IMR-90 (cell line): ENCODE measurements around the gene CCDC17. TPM values are rescaled to one million over a fixed set of nuclear protein-coding genes. Genes with fewer than 3 reads are reported as not detected.

ENCODE experiments used
- ATAC-seq: fragments of 200-7000 bp; cut with Tn5 transposase; 2 replicates; pipeline ENCODE4 v1.9.1; 2020; ENCODE audit warnings: low read depth, mild to moderate bottlenecking, moderate library complexity
- BruUV-seq: library from RNA; stranded (reverse); fragments of 400-500 nt; replicated peaks from 2 replicates; lab custom pipeline; 2021; lab: Mats Ljungman, UMichigan
- CTCF ChIA-PET: fragments of 300-600 bp; formaldehyde crosslinking; extraction: SDS; loops from one replicate; lab custom pipeline; 2021; ENCODE audit warnings: antibody characterized with exemption; lab: Yijun Ruan, JAX
- POLR2A ChIA-PET: fragments of 300-600 bp; sonication (Branson Sonifier 250); formaldehyde crosslinking; loops from one replicate; lab custom pipeline; 2022; ENCODE audit warnings: antibody characterized with exemption; ENCODE audit not compliant: unreplicated experiment; lab: Charles Lee
- DNase-seq: peaks from one replicate; pipeline ENCODE4 v3.0.0; 2013
- H2AFZ ChIP-seq: replicated peaks from 2 replicates; pipeline ENCODE3; 2013; ENCODE audit warnings: low read length, mild to moderate bottlenecking; ENCODE audit not compliant: poor library complexity
- H2AK5ac ChIP-seq: 2 replicates; pipeline ENCODE4 v1.6.1; 2013; ENCODE audit warnings: low read depth, low read length, inconsistent platforms
- H2AK9ac ChIP-seq: replicated peaks from 2 replicates; pipeline ENCODE3; 2013; ENCODE audit warnings: mild to moderate bottlenecking, low read depth, low read length, moderate library complexity; ENCODE audit not compliant: poor library complexity
- H2BK120ac ChIP-seq: 2 replicates; pipeline ENCODE4 v1.6.1; 2013; ENCODE audit warnings: low read depth, low read length, inconsistent platforms
- H2BK15ac ChIP-seq: 3 replicates; pipeline ENCODE4 v1.6.1; 2013; ENCODE audit warnings: low read depth, low read length, inconsistent platforms
- H2BK20ac ChIP-seq: 2 replicates; pipeline ENCODE4 v1.6.1; 2013; ENCODE audit warnings: low read depth, mild to moderate bottlenecking, inconsistent platforms, low read length, moderate library complexity
- H2BK5ac ChIP-seq: 2 replicates; pipeline ENCODE4 v1.6.1; 2013; ENCODE audit warnings: mild to moderate bottlenecking, low read depth, low read length, inconsistent platforms; ENCODE audit not compliant: poor library complexity, severe bottlenecking
- H3K14ac ChIP-seq: replicated peaks from 2 replicates; pipeline ENCODE4 v1.6.1; 2013; ENCODE audit warnings: low read depth, low read length, inconsistent platforms
- H3K18ac ChIP-seq: 2 replicates; pipeline ENCODE4 v1.6.1; 2013; ENCODE audit warnings: low read depth, low read length, control low read depth
- H3K23ac ChIP-seq: 2 replicates; pipeline ENCODE4 v1.6.1; 2013; ENCODE audit warnings: low read depth, low read length, inconsistent platforms
- H3K27ac ChIP-seq: 2 replicates; pipeline ENCODE4 v1.5.1; 2013; ENCODE audit warnings: mild to moderate bottlenecking, control low read depth, low read length; ENCODE audit not compliant: insufficient read depth
- H3K27me3 ChIP-seq: 2 replicates; pipeline ENCODE4 v1.6.1; 2013; ENCODE audit warnings: low read length; ENCODE audit not compliant: control insufficient read depth, insufficient read depth
- H3K36me3 ChIP-seq: 2 replicates; pipeline ENCODE4 v1.6.1; 2013; ENCODE audit warnings: low read length, mixed read lengths; ENCODE audit not compliant: control insufficient read depth, insufficient read depth
- H3K4ac ChIP-seq: 2 replicates; pipeline ENCODE4 v1.6.1; 2013; ENCODE audit warnings: low read depth, low read length, inconsistent platforms
- H3K4me1 ChIP-seq: 2 replicates; pipeline ENCODE4 v1.6.1; 2013; ENCODE audit warnings: low read length, mixed read lengths; ENCODE audit not compliant: control insufficient read depth, insufficient read depth
- H3K4me2 ChIP-seq: 2 replicates; pipeline ENCODE4 v1.6.1; 2013; ENCODE audit warnings: low read depth, mild to moderate bottlenecking, control low read depth, low read length, moderate library complexity
- H3K4me3 ChIP-seq: 2 replicates; pipeline ENCODE4 v1.5.1; 2013; ENCODE audit warnings: low read depth, mild to moderate bottlenecking, control low read depth, low read length, moderate library complexity; ENCODE audit not compliant: insufficient read depth
- H3K56ac ChIP-seq: 2 replicates; pipeline ENCODE4 v1.6.1; 2013; ENCODE audit warnings: low read length, inconsistent platforms; ENCODE audit not compliant: insufficient read depth; ENCODE audit errors: extremely low read depth
- H3K79me1 ChIP-seq, 2 experiments: 2 replicates each; pipeline ENCODE4 v1.6.1; 2013; ENCODE audit warnings: low read length in 2 of 2, inconsistent platforms in 1 of 2, low read depth in 1 of 2
- H3K9ac ChIP-seq: 2 replicates; pipeline ENCODE4 v1.6.1; 2013; ENCODE audit warnings: low read depth, low read length, control low read depth
- H3K9me1 ChIP-seq: 2 replicates; pipeline ENCODE4 v1.6.1; 2013; ENCODE audit warnings: low read length, inconsistent platforms; ENCODE audit not compliant: insufficient read depth
- H3K9me3 ChIP-seq: 2 replicates; pipeline ENCODE4 v1.6.1; 2013; ENCODE audit warnings: low read length; ENCODE audit not compliant: control insufficient read depth, insufficient read depth
- H4K20me1 ChIP-seq: 2 replicates; pipeline ENCODE4 v1.6.1; 2013; ENCODE audit warnings: low read length, inconsistent platforms; ENCODE audit not compliant: insufficient read depth
- H4K5ac ChIP-seq: 2 replicates; pipeline ENCODE4 v1.6.1; 2013; ENCODE audit warnings: mild to moderate bottlenecking, low read depth, low read length, control low read depth
- H4K8ac ChIP-seq, 2 experiments: 2 replicates each; pipeline ENCODE4 v1.6.1; 2013; ENCODE audit warnings: low read depth in 2 of 2, low read length in 2 of 2, control low read depth in 1 of 2, inconsistent platforms in 1 of 2
- H4K91ac ChIP-seq: 2 replicates; pipeline ENCODE4 v1.6.1; 2013; ENCODE audit warnings: low read depth, low read length, inconsistent platforms; ENCODE audit not compliant: insufficient read depth
- BHLHE40 ChIP-seq: fragments of 150-350 bp; IDR thresholded peaks from 2 replicates; pipeline ENCODE4 v1.6.1; 2016; ENCODE audit warnings: mild to moderate bottlenecking, low read depth, low read length
- CHD1 ChIP-seq: IDR thresholded peaks from 2 replicates; pipeline ENCODE4 v1.6.1; 2012; ENCODE audit warnings: low read depth, low read length, improper control_type of control experiment
- FOS ChIP-seq: fragments of 150-350 bp; IDR thresholded peaks from 2 replicates; pipeline ENCODE4 v1.6.1; 2016; ENCODE audit warnings: low read depth, low read length
- MXI1 ChIP-seq: IDR thresholded peaks from 2 replicates; pipeline ENCODE4 v1.6.1; 2012; ENCODE audit warnings: low read depth, mild to moderate bottlenecking, low read length, moderate library complexity, borderline replicate concordance
- POLR2A ChIP-seq: IDR thresholded peaks from 2 replicates; pipeline ENCODE4 v1.6.1; 2012; ENCODE audit warnings: mild to moderate bottlenecking, low read depth, low read length
- WGBS, 2 experiments: methylation state at CpG; one replicate each; pipeline versions ENCODE4 v1.1.5 to v1.1.7; 2013; ENCODE audit warnings: missing lambda C conversion rate in 2 of 2; ENCODE audit not compliant: insufficient read length in 1 of 2; ENCODE audit errors: extremely low coverage in 2 of 2; 5-methylcytosine and 5-hydroxymethylcytosine counted together
- dilution Hi-C: fragments of 300-500 bp; cut with HindIII; formaldehyde crosslinking; loops from one replicate; pipeline ENCODE4 v1.14.3; 2018; ENCODE audit warnings: low sequenced_read_pairs; ENCODE audit not compliant: unreplicated experiment
- in situ Hi-C: fragments of 300-500 bp; cut with MboI; formaldehyde crosslinking; loops from 3 replicates; pipeline ENCODE4 v1.14.3; 2019; ENCODE audit warnings: low sequenced_read_pairs, inconsistent platforms, mixed read lengths
- intact Hi-C: fragments of 100-400 bp; cut with micrococcal nuclease; formaldehyde crosslinking; loops from 2 replicates; pipeline ENCODE4 v1.10.0; 2022
- polyA plus RNA-seq, 3 experiments: library from polyadenylated mRNA; depleted of rRNA; stranded (reverse); fragments of >200 nt; gene quantifications; 2 replicates each; pipeline ENCODE4 v1.2.3, GENCODE V29; 2012; ENCODE audit warnings: low replicate concordance in 1 of 3
- total RNA-seq: library from RNA; depleted of rRNA; stranded (reverse); fragments of >200 nt; gene quantifications from 2 replicates; pipeline ENCODE4 v1.2.3, GENCODE V29; 2012
- TF ChIP-seq, protein P1 (sequence below): fragments of 150-350 bp; IDR thresholded peaks from 2 replicates; pipeline ENCODE4 v1.6.1; 2017; ENCODE audit warnings: mild to moderate bottlenecking, antibody characterized with exemption, low read length, low read depth
- TF ChIP-seq, protein P2 (sequence below): fragments of 150-350 bp; IDR thresholded peaks from 2 replicates; pipeline ENCODE4 v1.6.1; 2016; ENCODE audit warnings: low read depth, mild to moderate bottlenecking, low read length, moderate library complexity, borderline replicate concordance

Gene CCDC17
- total and polyA plus RNA-seq, 2 of the 4 experiments (the other 2 are of a cell fraction): 0.18 to 0.26 TPM

DNA sequence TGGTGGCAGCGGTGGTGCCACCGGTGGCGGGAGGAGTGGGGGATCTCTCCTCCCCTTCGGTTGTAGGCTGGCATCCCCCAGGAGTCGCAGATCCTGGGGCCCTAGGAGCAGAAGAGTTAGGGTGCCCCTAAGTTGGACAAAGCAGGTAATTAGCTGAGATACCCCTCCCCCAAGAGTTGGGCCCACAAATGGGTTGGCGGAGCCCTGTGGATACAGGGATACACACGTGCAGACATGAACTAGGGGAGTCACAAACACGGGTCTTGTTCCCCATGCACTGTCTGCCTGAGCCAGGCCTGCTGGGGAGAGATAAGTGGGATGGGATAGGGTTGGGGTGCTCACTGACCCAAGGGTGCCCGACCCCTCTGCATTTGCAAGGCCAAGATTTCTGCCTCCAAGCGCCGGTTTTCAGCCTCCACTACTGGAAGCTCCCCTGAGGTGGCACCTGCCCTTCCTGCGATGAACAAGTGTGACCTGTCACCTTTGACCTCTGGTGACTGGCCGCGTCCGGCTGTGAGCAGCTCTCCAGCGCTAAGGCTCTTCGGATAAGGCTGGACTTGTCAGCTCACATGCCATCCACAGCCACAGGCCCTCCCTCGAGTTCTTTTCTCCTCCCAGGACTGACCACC, 1.8 kb downstream of the CCDC17 start:
- Histone ChIP-seq H3K4me2 (no peak overlapping the region), H3K27me3 (no peaks in the 10 kb centered on the region), H2AK9ac (peak overlapping the region; percentile 34), H3K23ac (no peak overlapping the region), H3K9me1 (peaks cover 6% of the 10 kb centered on the region; the same call in 1 of the 2 replicates), H3K36me3 (peaks cover 33% of the 10 kb centered on the region), H3K27ac (no peak overlapping the region), H3K4me1 (no peaks in the 10 kb centered on the region; the same call in 1 of the 2 replicates), H3K4me3 (no peak overlapping the region), H2AK5ac (no peak overlapping the region), H3K9ac (no peak overlapping the region), H4K8ac (no peak overlapping the region), H2BK5ac (no peak overlapping the region), H3K56ac (no peak overlapping the region), H2BK20ac (no peak overlapping the region), H2AFZ (peak overlapping the region; percentile 46), H2BK120ac (no peak overlapping the region), H4K5ac (no peak overlapping the region), H4K91ac (no peak overlapping the region), H3K9me3 (no peaks in the 10 kb centered on the region), H2BK15ac (no peak overlapping the region), H3K79me1 (peaks cover 0 to 9% of the 10 kb centered on the region in 2 experiments; a peak in 1 of 4 replicates), H3K18ac (no peak overlapping the region), H3K4ac (no peak overlapping the region), H3K14ac (no peak overlapping the region), H4K20me1 (peaks cover 5% of the 10 kb centered on the region; the same call in 1 of the 2 replicates)
- dilution Hi-C loops (no loop called here), in situ Hi-C loops (no loop called here), intact Hi-C loops (no loop called here)
- POLR2A ChIA-PET: no interaction called here
- DNase-seq: no peak
- WGBS, 2 experiments: 66% methylated on average over 7 of the region's 18 CpGs; no CpG with 5 or more reads in 1 of the 2 experiments
- BruUV-seq: no TSS peak
- TF ChIP-seq CHD1 (no peak), MXI1 (no peak), POLR2A (no peak), FOS (no peak), BHLHE40 (no peak)
- TF ChIP-seq, protein P1, sequence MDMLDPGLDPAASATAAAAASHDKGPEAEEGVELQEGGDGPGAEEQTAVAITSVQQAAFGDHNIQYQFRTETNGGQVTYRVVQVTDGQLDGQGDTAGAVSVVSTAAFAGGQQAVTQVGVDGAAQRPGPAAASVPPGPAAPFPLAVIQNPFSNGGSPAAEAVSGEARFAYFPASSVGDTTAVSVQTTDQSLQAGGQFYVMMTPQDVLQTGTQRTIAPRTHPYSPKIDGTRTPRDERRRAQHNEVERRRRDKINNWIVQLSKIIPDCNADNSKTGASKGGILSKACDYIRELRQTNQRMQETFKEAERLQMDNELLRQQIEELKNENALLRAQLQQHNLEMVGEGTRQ: no peak
- TF ChIP-seq, protein P2, sequence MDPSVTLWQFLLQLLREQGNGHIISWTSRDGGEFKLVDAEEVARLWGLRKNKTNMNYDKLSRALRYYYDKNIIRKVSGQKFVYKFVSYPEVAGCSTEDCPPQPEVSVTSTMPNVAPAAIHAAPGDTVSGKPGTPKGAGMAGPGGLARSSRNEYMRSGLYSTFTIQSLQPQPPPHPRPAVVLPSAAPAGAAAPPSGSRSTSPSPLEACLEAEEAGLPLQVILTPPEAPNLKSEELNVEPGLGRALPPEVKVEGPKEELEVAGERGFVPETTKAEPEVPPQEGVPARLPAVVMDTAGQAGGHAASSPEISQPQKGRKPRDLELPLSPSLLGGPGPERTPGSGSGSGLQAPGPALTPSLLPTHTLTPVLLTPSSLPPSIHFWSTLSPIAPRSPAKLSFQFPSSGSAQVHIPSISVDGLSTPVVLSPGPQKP: no peak
- no peak for ATAC-seq
- CTCF ChIA-PET: no interaction called here
